Right kidney (tissue), 1 donor: ENCODE measurements around the gene MDK.
A peak's percentile ranks its signal among the peaks of the same experiment; 100 is the strongest.

Experiments
- DNase-seq: peaks from one replicate; pipeline ENCODE4 v3.0.0-alpha.2; 2016

The MDK gene

GRCh38 chr11:46392421-46393230 lies 11.2 kb downstream of the MDK start:
- peak; percentile 93 for DNase-seq

GRCh38 chr11:46393231-46393616 lies 11.8 kb downstream of the MDK start:
- DNase-seq: no peak

- DNase-seq: no peak
These were observed 12.3 kb downstream of the MDK start for GRCh38 chr11:46393759-46394158.

GRCh38 chr11:46397526-46397925 lies 16.1 kb downstream of the MDK start:
- DNase-seq: no peak

- DNase-seq: no peak
These were observed 21.8 kb downstream of the MDK start for GRCh38 chr11:46402957-46403902.

- DNase-seq: no peak
These were observed 23.1 kb downstream of the MDK start for GRCh38 chr11:46404476-46405017.

GRCh38 chr11:46407635-46408034 lies 26.2 kb downstream of the MDK start:
- no peak for DNase-seq

GRCh38 chr11:46408407-46408986 lies 27.0 kb downstream of the MDK start:
- no peak for DNase-seq

GRCh38 chr11:46410021-46410420 lies 28.6 kb downstream of the MDK start:
- DNase-seq: no peak

- no peak for DNase-seq
These were observed 32.4 kb downstream of the MDK start for GRCh38 chr11:46413760-46414465.

GRCh38 chr11:46414466-46414796 lies 33.0 kb downstream of the MDK start:
- no peak for DNase-seq

GRCh38 chr11:46414879-46415278 lies 33.4 kb downstream of the MDK start:
- no peak for DNase-seq

GRCh38 chr11:46417711-46418110 lies 36.2 kb downstream of the MDK start:
- DNase-seq: no peak

- no peak for DNase-seq
These were observed 37.3 kb downstream of the MDK start for GRCh38 chr11:46418751-46419150.

GRCh38 chr11:46420513-46420912 lies 39.0 kb downstream of the MDK start:
- DNase-seq: no peak

GRCh38 chr11:46421257-46421880 lies 39.9 kb downstream of the MDK start:
- DNase-seq: no peak

- no peak for DNase-seq
These were observed 41.1 kb downstream of the MDK start for GRCh38 chr11:46422588-46422987.

- no peak for DNase-seq
These were observed 44.9 kb downstream of the MDK start for GRCh38 chr11:46426233-46426991.

GRCh38 chr11:46427364-46427763 lies 45.9 kb downstream of the MDK start:
- DNase-seq: no peak

GRCh38 chr11:46429717-46430116 lies 48.2 kb downstream of the MDK start:
- DNase-seq: no peak

GRCh38 chr11:46431211-46431610 lies 49.7 kb downstream of the MDK start:
- no peak for DNase-seq
